ENCODE measurements around the gene PEAK1. TPM values are rescaled to one million over a fixed set of nuclear protein-coding genes. Genes with fewer than 3 reads are reported as not detected.

Gene PEAK1
- polyA plus RNA-seq, 2 of the 4 experiments (the other 2 are of a cell fraction) = 7.5 to 13.7 TPM

DNA sequence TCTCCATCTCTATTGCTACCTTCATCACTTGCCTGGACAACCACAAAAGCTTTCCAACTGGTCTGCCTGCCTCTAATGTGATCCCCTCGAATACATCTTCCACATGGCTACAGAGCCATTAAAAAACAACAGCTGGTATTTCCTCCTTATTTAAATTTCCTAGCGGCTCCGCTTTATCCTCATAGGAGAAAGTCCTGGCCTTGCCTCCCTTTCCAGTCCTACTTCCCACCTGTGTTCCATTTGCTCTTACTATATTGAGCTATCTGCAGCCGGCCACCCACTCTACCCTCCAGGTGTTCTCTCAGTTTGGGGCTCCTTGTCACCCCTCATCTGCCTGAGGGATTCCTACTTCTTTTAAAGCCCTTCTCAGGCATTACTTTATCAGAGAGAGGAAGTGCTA is 299.3 kb downstream of the PEAK1 start:
- no peak for TF ChIP-seq CBX8 (IDR thresholded peaks at IDR 0.05)
- no peak for TF ChIP-seq CEBPB (IDR thresholded peaks at IDR 0.05)
- no peak for TF ChIP-seq POLR2A (IDR thresholded peaks at IDR 0.05; ENCODE audit: low read length)
- no peak for TF ChIP-seq CHD4 (IDR thresholded peaks at IDR 0.05; ENCODE audit: borderline replicate concordance)
- TF ChIP-seq MAFK (IDR thresholded peaks at IDR 0.05; ENCODE audit: partially characterized antibody) = no peak
- Histone ChIP-seq H3K4me1 (no peaks in the 10 kb centered on the region), H3K4me3 (no peak overlapping the region), H3K4me2 (no peak overlapping the region), H3K9me3 (no peaks in the 10 kb centered on the region), H3K27ac (no peak overlapping the region)
- DNase-seq (ENCODE audit: low read depth in 1 of 2, low spot score in 1 of 2) (no peak), FAIRE-seq (no peak), ATAC-seq (no peak)
- ChIA-PET POLR2A (no interaction called here), CTCF (interaction anchor here (2.2 to 6.3 kb wide), 9 partner anchors 11 to 701 kb away, joined by 8 to 192 read pairs (median 23); partner anchors contain the start of gene LINGO1)
- WGBS (ENCODE audit: missing lambda C conversion rate) = 85% methylated on average over 4 of the region's 4 CpGs

DNA sequence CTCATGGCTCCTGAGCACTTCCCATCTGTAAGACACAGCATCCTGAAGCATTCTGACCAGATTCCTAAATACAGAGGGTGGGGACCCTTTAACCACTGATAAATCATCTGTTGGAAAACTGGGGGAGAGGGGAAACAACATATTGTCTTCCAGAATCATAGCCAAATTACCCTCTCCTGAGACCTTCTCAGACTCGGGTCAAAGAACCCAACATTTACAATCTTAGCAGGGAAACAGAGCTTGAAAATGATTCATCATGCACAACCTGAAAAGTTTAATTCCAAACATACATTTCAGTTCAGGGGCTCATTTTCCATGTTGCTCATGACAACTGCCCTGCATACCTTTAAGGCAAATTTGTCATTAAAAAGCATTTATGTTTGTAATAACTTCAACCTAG is 300.5 kb downstream of the PEAK1 start:
- H3K9me3 ChIP-seq = no peaks in the 10 kb centered on the region
- POLR2A ChIA-PET = no interaction called here
- no peaks in the 10 kb centered on the region for H3K4me1 ChIP-seq
- no peak overlapping the region for H3K27ac ChIP-seq
- ATAC-seq (no peak), FAIRE-seq (no peak), DNase-seq (ENCODE audit: low read depth in 1 of 2, low spot score in 1 of 2) (no peak)
- TF ChIP-seq FOXS1 (CRISPR knock-in tag; IDR thresholded peaks at IDR 0.05) (no peak), JUNB (IDR thresholded peaks at IDR 0.05) (no peak), KDM5A (IDR thresholded peaks at IDR 0.05) (no peak), HOXA7 (CRISPR knock-in tag; IDR thresholded peaks at IDR 0.05) (no peak), CBX8 (IDR thresholded peaks at IDR 0.05) (no peak), FOSL2 (IDR thresholded peaks at IDR 0.05) (no peak), FOSL2 (CRISPR knock-in tag; IDR thresholded peaks at IDR 0.05) (no peak), NFE2L2 (conservative IDR thresholded peaks at IDR 0.05; ENCODE audit: low read length) (no peak), ZSCAN20 (CRISPR knock-in tag; IDR thresholded peaks at IDR 0.05) (no peak), HDAC2 (IDR thresholded peaks at IDR 0.05) (no peak), NR3C1 (IDR thresholded peaks at IDR 0.05) (no peak), RARB (CRISPR knock-in tag; IDR thresholded peaks at IDR 0.05) (no peak)
- TF ChIP-seq, protein P1, sequence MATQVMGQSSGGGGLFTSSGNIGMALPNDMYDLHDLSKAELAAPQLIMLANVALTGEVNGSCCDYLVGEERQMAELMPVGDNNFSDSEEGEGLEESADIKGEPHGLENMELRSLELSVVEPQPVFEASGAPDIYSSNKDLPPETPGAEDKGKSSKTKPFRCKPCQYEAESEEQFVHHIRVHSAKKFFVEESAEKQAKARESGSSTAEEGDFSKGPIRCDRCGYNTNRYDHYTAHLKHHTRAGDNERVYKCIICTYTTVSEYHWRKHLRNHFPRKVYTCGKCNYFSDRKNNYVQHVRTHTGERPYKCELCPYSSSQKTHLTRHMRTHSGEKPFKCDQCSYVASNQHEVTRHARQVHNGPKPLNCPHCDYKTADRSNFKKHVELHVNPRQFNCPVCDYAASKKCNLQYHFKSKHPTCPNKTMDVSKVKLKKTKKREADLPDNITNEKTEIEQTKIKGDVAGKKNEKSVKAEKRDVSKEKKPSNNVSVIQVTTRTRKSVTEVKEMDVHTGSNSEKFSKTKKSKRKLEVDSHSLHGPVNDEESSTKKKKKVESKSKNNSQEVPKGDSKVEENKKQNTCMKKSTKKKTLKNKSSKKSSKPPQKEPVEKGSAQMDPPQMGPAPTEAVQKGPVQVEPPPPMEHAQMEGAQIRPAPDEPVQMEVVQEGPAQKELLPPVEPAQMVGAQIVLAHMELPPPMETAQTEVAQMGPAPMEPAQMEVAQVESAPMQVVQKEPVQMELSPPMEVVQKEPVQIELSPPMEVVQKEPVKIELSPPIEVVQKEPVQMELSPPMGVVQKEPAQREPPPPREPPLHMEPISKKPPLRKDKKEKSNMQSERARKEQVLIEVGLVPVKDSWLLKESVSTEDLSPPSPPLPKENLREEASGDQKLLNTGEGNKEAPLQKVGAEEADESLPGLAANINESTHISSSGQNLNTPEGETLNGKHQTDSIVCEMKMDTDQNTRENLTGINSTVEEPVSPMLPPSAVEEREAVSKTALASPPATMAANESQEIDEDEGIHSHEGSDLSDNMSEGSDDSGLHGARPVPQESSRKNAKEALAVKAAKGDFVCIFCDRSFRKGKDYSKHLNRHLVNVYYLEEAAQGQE (IDR thresholded peaks at IDR 0.05) = no peak
- TF ChIP-seq, protein P2, sequence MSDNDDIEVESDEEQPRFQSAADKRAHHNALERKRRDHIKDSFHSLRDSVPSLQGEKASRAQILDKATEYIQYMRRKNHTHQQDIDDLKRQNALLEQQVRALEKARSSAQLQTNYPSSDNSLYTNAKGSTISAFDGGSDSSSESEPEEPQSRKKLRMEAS (IDR thresholded peaks at IDR 0.05) = no peak
- TF ChIP-seq, protein P3, sequence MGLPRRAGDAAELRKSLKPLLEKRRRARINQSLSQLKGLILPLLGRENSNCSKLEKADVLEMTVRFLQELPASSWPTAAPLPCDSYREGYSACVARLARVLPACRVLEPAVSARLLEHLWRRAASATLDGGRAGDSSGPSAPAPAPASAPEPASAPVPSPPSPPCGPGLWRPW (IDR thresholded peaks at IDR 0.05) = no peak
- TF ChIP-seq, protein P4, sequence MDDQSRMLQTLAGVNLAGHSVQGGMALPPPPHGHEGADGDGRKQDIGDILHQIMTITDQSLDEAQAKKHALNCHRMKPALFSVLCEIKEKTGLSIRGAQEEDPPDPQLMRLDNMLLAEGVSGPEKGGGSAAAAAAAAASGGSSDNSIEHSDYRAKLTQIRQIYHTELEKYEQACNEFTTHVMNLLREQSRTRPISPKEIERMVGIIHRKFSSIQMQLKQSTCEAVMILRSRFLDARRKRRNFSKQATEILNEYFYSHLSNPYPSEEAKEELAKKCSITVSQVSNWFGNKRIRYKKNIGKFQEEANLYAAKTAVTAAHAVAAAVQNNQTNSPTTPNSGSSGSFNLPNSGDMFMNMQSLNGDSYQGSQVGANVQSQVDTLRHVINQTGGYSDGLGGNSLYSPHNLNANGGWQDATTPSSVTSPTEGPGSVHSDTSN (IDR thresholded peaks at IDR 0.05) = no peak
- no peak overlapping the region for H3K4me3 ChIP-seq
- WGBS (ENCODE audit: missing lambda C conversion rate) = 47% methylated on average over 1 of the region's 1 CpG
- CTCF ChIA-PET = interaction anchor here (0.5 to 6.3 kb wide), 49 partner anchors 11 to 702 kb away, joined by 3 to 192 read pairs (median 4); partner anchors contain the start of genes HMG20A and LINGO1
- no peak overlapping the region for H3K4me2 ChIP-seq

DNA sequence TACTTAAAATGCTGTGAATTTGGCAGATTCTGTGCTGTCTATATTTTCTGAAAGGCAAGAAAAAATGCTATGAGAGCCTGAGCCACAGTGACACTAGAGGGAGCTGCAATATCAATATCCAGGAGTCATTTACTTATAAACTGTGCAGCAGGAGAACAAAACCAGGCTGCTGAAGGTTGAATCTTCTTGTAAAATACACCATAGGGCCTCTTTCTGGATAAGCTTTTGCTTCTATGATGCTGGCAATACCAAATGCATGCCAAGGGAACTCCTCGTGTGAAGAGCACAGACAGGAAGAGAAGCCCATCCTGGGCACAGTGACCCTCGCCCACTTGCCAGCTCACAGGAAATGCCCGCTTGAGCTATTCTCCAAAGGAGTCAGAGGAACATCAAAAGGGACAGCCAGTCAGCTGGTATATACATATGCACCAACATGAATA is 301.0 kb downstream of the PEAK1 start:
- no peak overlapping the region for H3K27ac ChIP-seq
- peak; percentile 90 for FAIRE-seq
- TF ChIP-seq SMC3 (IDR thresholded peaks at IDR 0.05) (peak; percentile 86), MAFK (IDR thresholded peaks at IDR 0.05; ENCODE audit: partially characterized antibody) (no peak), BHLHE40 (IDR thresholded peaks at IDR 0.05; ENCODE audit: low read depth, low read length) (no peak), RAD21 (conservative IDR thresholded peaks at IDR 0.05 in 1 of 2, IDR thresholded peaks at IDR 0.05 in 1 of 2) (peak; percentile 93)
- TF ChIP-seq, protein P5, sequence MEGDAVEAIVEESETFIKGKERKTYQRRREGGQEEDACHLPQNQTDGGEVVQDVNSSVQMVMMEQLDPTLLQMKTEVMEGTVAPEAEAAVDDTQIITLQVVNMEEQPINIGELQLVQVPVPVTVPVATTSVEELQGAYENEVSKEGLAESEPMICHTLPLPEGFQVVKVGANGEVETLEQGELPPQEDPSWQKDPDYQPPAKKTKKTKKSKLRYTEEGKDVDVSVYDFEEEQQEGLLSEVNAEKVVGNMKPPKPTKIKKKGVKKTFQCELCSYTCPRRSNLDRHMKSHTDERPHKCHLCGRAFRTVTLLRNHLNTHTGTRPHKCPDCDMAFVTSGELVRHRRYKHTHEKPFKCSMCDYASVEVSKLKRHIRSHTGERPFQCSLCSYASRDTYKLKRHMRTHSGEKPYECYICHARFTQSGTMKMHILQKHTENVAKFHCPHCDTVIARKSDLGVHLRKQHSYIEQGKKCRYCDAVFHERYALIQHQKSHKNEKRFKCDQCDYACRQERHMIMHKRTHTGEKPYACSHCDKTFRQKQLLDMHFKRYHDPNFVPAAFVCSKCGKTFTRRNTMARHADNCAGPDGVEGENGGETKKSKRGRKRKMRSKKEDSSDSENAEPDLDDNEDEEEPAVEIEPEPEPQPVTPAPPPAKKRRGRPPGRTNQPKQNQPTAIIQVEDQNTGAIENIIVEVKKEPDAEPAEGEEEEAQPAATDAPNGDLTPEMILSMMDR (IDR thresholded peaks at IDR 0.05) = peak; percentile 96
- ChIA-PET POLR2A (no interaction called here), CTCF (interaction anchor here (0.5 to 6.3 kb wide), 57 partner anchors 9 to 703 kb away, joined by 3 to 192 read pairs (median 4); partner anchors contain the start of genes HMG20A and LINGO1)
- no peak overlapping the region for H3K4me3 ChIP-seq
- H3K9me3 ChIP-seq = no peaks in the 10 kb centered on the region
- no peak overlapping the region for H3K4me2 ChIP-seq
- peak; percentile 83 to 93 for ATAC-seq
- peak; percentile 64 to 74 for DNase-seq (ENCODE audit: low read depth in 1 of 2, low spot score in 1 of 2)
- WGBS (ENCODE audit: missing lambda C conversion rate) = 62% methylated on average over 3 of the region's 3 CpGs
- no peaks in the 10 kb centered on the region for H3K4me1 ChIP-seq

Data from A549 (cell line).